Hepatocyte (in vitro differentiated cells): Measurements from ENCODE around the gene TTLL5. TPM values are rescaled to one million over a fixed set of nuclear protein-coding genes. Genes with fewer than 3 reads are reported as not detected.

Experiments used
- DNase-seq: peaks from one replicate; pipeline ENCODE4 v3.0.0-alpha.2; 2016; ENCODE audit warnings: low spot score
- H2AFZ ChIP-seq: fragments of 200-600 bp; sonication (generic); 2 replicates; pipeline ENCODE4 v1.6.0; 2016; ENCODE audit warnings: antibody characterized with exemption, mild to moderate bottlenecking
- H3K27ac ChIP-seq: fragments of 200-600 bp; sonication (generic); 2 replicates; pipeline ENCODE4 v1.5.1; 2016; ENCODE audit warnings: mild to moderate bottlenecking
- H3K27me3 ChIP-seq: fragments of 200-600 bp; sonication (generic); 2 replicates; pipeline ENCODE4 v1.6.1; 2016
- H3K36me3 ChIP-seq: fragments of 200-600 bp; sonication (generic); replicated peaks from 2 replicates; pipeline ENCODE4 v1.5.1; 2016; ENCODE audit warnings: low read depth; ENCODE audit not compliant: insufficient read depth
- H3K4me1 ChIP-seq: fragments of 200-600 bp; sonication (generic); 2 replicates; pipeline ENCODE4 v1.5.1; 2016; ENCODE audit warnings: mild to moderate bottlenecking, moderate library complexity; ENCODE audit not compliant: insufficient read depth
- H3K4me2 ChIP-seq: fragments of 200-600 bp; sonication (generic); 2 replicates; pipeline ENCODE4 v1.6.0; 2016
- H3K4me3 ChIP-seq: fragments of 200-600 bp; sonication (generic); 2 replicates; pipeline ENCODE4 v1.5.1; 2016; ENCODE audit warnings: mild to moderate bottlenecking
- H3K79me2 ChIP-seq: fragments of 200-600 bp; sonication (generic); 2 replicates; pipeline ENCODE4 v1.6.0; 2017; ENCODE audit warnings: mild to moderate bottlenecking
- H3K9me2 ChIP-seq: fragments of 200-600 bp; sonication (generic); replicated peaks from 2 replicates; pipeline ENCODE4 v1.6.0; 2017; ENCODE audit warnings: mild to moderate bottlenecking; ENCODE audit not compliant: insufficient read depth
- H3K9me3 ChIP-seq: fragments of 200-600 bp; sonication (generic); 2 replicates; pipeline ENCODE4 v1.5.1; 2016; ENCODE audit warnings: low read depth, mild to moderate bottlenecking
- H4K20me1 ChIP-seq: fragments of 200-600 bp; sonication (generic); 2 replicates; pipeline ENCODE4 v1.6.0; 2016; ENCODE audit warnings: mild to moderate bottlenecking; ENCODE audit not compliant: insufficient read depth, poor library complexity, severe bottlenecking
- EZH2 ChIP-seq: fragments of 200-600 bp; sonication (generic); IDR thresholded peaks from 2 replicates; pipeline ENCODE4 v1.6.1; 2016; ENCODE audit warnings: antibody characterized with exemption, mild to moderate bottlenecking, borderline replicate concordance
- EZH2phosphoT487 ChIP-seq: fragments of 200-600 bp; sonication (generic); IDR thresholded peaks from one replicate; pipeline ENCODE4 v1.6.1; 2018; ENCODE audit warnings: antibody characterized with exemption, mild to moderate bottlenecking, low read depth, moderate library complexity; ENCODE audit not compliant: unreplicated experiment, severe bottlenecking
- WGBS: methylation state at CpG from one replicate; pipeline ENCODE4 v1.1.6; 2016; ENCODE audit warnings: low lambda C conversion rate; ENCODE audit errors: missing lambda C conversion rate; 5-methylcytosine and 5-hydroxymethylcytosine counted together
- polyA plus RNA-seq: library from polyadenylated mRNA; unstranded; fragments of >200 nt; fragmentation: Nextera tagmentation; extraction: Ambion mirVana; gene quantifications from 2 replicates; pipeline ENCODE4 v1.2.1, GENCODE V29; 2016
- total RNA-seq: library from RNA; depleted of rRNA; stranded (reverse); fragments of >200 nt; gene quantifications from 2 replicates; pipeline ENCODE4 v1.2.3, GENCODE V29; 2014
- TF ChIP-seq, protein P1 (sequence below): fragments of 200-600 bp; sonication (generic); IDR thresholded peaks from 2 replicates; pipeline ENCODE4 v1.5.1; 2016; ENCODE audit warnings: antibody characterized with exemption, mild to moderate bottlenecking; ENCODE audit not compliant: poor library complexity

TTLL5 gene
- total and polyA plus RNA-seq, 2 experiments from 2014 or later: 8.9 to 11.1 TPM

DNA sequence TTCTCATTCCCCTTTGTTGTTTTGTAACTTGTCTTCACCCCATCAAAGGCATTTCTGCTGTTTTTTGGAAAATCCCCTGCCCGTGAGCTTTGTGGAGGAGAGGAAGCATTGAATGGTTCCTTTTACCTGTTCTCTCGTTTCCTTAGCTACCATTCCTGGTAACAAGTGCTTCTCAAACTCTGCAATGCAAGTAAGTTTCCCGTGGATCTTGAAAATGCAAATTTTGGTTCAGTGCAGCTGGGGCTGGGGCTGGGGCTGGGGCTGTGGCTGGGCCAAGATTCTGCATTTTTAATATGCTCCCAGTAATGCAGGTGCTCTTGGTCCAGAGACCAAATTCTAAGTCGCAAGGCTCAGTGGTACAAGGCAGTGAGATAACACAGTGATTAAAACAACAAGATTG is 151.6 kb downstream of the TTLL5 start:
- no peak for DNase-seq
- Histone ChIP-seq H3K36me3 (no peaks in the 10 kb centered on the region), H4K20me1 (no peaks in the 10 kb centered on the region), H3K27me3 (no peaks in the 10 kb centered on the region), H3K9me3 (no peaks in the 10 kb centered on the region), H3K4me1 (peaks cover 6% of the 10 kb centered on the region), H3K4me2 (no peak overlapping the region), H3K9me2 (no peaks in the 10 kb centered on the region), H3K79me2 (no peaks in the 10 kb centered on the region), H3K4me3 (no peak overlapping the region), H2AFZ (no peak overlapping the region), H3K27ac (no peak overlapping the region)
- WGBS: 86% methylated on average over 4 of the region's 4 CpGs
- TF ChIP-seq, protein P1, sequence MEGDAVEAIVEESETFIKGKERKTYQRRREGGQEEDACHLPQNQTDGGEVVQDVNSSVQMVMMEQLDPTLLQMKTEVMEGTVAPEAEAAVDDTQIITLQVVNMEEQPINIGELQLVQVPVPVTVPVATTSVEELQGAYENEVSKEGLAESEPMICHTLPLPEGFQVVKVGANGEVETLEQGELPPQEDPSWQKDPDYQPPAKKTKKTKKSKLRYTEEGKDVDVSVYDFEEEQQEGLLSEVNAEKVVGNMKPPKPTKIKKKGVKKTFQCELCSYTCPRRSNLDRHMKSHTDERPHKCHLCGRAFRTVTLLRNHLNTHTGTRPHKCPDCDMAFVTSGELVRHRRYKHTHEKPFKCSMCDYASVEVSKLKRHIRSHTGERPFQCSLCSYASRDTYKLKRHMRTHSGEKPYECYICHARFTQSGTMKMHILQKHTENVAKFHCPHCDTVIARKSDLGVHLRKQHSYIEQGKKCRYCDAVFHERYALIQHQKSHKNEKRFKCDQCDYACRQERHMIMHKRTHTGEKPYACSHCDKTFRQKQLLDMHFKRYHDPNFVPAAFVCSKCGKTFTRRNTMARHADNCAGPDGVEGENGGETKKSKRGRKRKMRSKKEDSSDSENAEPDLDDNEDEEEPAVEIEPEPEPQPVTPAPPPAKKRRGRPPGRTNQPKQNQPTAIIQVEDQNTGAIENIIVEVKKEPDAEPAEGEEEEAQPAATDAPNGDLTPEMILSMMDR: no peak
- TF ChIP-seq EZH2phosphoT487: no peak
- TF ChIP-seq EZH2: no peak

DNA sequence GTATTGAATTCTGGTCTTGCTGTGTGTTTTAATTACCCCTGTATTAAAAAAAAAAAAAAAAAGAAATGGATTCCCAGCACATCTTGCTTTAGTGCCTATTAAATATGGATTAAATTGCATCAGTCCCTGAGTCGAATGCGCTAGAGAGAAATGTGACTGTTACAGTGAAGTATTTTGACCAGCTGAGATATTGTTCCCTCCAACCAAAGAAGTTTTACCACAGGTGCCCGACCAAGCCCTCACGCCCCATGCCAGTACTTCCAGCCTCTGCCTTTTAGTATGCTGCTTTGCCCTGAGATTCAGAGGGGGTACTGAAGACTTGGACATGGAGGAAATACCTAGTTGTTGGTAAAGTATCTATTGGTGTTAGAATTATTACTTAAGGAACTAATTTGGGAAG is 159.7 kb downstream of the TTLL5 start:
- no peaks in the 10 kb centered on the region for H3K79me2 ChIP-seq
- no peak for DNase-seq
- H3K9me2 ChIP-seq: no peaks in the 10 kb centered on the region
- H3K27ac ChIP-seq: peak overlapping the region; percentile 45
- no peak overlapping the region for H3K4me3 ChIP-seq
- H3K36me3 ChIP-seq: no peaks in the 10 kb centered on the region
- peaks cover 41% of the 10 kb centered on the region for H3K4me1 ChIP-seq
- no peak overlapping the region for H2AFZ ChIP-seq
- no peak overlapping the region for H3K4me2 ChIP-seq
- H3K9me3 ChIP-seq: no peaks in the 10 kb centered on the region
- H3K27me3 ChIP-seq: no peaks in the 10 kb centered on the region
- 91% methylated on average over 4 of the region's 4 CpGs for WGBS
- no peaks in the 10 kb centered on the region for H4K20me1 ChIP-seq
- TF ChIP-seq EZH2 (no peak), EZH2phosphoT487 (no peak)
- TF ChIP-seq, protein P1: no peak

DNA sequence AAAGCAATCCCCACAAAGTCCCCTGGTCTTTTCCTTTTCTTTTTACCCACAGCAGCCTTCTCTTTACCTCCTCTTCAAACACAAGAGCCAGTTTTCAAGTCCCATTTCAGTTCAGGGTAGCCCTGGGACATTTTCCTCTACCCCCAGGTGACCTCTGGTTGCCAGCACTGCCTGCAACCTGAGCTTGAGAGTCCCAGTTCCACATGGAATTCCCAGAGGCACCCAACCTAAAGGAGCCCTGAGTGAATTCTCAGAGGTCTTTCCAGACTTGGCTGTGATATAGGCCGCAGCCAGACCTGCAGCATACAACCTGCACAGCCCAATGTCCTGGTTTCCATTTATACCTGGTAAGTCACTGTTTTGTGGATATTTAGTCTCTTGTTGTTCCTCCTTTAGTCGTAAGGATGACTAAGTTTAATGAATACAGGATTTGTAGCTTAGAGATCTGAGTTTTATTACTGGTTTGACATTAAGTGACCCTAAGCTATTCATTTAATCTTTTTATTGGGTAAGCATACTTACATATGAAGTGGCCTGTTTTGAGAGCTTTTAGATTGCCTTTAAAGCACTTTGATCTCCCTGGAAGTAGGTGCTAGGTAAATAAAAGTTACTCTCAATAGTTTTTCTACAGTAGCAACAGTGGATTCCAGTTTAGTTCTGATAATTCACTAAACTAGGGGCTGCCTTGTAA is 160.9 kb downstream of the TTLL5 start:
- Histone ChIP-seq H3K4me3 (no peak overlapping the region), H3K9me3 (no peaks in the 10 kb centered on the region), H3K79me2 (no peaks in the 10 kb centered on the region), H3K4me2 (no peak overlapping the region), H2AFZ (no peak overlapping the region), H3K4me1 (peaks cover 50% of the 10 kb centered on the region), H3K27ac (peak overlapping the region; percentile 93), H3K27me3 (no peaks in the 10 kb centered on the region), H3K36me3 (no peaks in the 10 kb centered on the region), H4K20me1 (no peaks in the 10 kb centered on the region), H3K9me2 (no peaks in the 10 kb centered on the region)
- DNase-seq: peak; percentile 19
- TF ChIP-seq, protein P1: no peak
- TF ChIP-seq EZH2: no peak
- peak; percentile 100 for TF ChIP-seq EZH2phosphoT487
- WGBS: 36% methylated on average over 2 of the region's 2 CpGs
